Stimulated activated naive CD8-positive, alpha-beta T cell treated with anti-CD3 and anti-CD28 coated beads, Interleukin-15, Interleukin-2, amounts not matched to agents 100 U/mL and 50 U/mL, for 24 hours (primary cell): ENCODE data around the gene RUNX2.
A peak's percentile ranks its signal among the peaks of the same experiment; 100 is the strongest.
"Not testable (repeated sequence)": the region's sequence is repeated elsewhere in the genome, so short reads cannot be mapped to it uniquely, and the experiment has no call there.

Source experiments
- ATAC-seq: fragments of 150-1000 bp; cut with Tn5 transposase; one replicate; pipeline ENCODE4 v1.10.0; 2021
- DNase-seq: peaks from one replicate; pipeline ENCODE4 v3.0.0; 2021

RUNX2 gene

DNA sequence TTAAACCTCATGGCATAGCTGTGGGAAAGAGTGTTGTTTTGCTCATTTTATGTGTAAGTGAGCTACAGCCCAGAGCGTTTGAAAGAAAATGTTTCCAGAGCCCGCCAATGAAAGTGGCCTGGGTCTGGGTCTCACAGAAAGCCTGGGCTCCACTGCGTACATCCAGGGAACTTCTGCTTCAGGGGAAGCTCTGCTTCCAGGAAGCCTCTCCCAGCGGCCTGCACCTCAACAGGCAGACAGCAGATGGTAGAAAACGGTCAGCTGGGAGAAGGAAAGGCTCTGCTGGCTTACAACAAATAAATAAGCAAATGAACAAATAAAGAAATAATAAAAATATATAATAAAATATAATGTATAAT lies 320.1 kb downstream of the RUNX2 start:
- DNase-seq (no peak), ATAC-seq (no peak)

- DNase-seq (no peak), ATAC-seq (no peak)
Observed at GRCh38 chr6:45650524-45651135, 322.5 kb downstream of the RUNX2 start.

GRCh38 chr6:45651301-45651700 lies 323.2 kb downstream of the RUNX2 start:
- no peak for DNase-seq

DNA sequence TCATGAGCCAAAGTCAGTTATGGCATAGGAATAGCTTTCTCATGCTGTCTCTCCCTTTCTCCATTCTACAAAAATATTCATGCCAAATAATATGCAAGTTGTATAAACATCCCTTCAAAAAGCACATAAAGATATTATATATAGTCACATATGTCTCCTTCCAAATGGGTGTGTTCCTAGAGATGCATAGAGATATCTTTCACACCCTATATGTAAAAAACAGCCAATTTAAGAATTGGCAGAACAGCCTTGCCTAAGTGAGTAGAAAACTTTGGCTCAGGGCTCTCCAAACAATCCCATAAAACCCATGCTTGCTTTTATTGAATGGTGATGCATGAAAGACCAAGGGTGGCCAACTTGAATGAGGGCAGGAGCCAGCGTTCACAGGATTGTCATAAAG lies 324.3 kb downstream of the RUNX2 start:
- no peak for DNase-seq
- ATAC-seq = no peak

More at GRCh38 chr6:45651301-45651700, 323.2 kb downstream of the RUNX2 start:
- no peak for ATAC-seq

DNA sequence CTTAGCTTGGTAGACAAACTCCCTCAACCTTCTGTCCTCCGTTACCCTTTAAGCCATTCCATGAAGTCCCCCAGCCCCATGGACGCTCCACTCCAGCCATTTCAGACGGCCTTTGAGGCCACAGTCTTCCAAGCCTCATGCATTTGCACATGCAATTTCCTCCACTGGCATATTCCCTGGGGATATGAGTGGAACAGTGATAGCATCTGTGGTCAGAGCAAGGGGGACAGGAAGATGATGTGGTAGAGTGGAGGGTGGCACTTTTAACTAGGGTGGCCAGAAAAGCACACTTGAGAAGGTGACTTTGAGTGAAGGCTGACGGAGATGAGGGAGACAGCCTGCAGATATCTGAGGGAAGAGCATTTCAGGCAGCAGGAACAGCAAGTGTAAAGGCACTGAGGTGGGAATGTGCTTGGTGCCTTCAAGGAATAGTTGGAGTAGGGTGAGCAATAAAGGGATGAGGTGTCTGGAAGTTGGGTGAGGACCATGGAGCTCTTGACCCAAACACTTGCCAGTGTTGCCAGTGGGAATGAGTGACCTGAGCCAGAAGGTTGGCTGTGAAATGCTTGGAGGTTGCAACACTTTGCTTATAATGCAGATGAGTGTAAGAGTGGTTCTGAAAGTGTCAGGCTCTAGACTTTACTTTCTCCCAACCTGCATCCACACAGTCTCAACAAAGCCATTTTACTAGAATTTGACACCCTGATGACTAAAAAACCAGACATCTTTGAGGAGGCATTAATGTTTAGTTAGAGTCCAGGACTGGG lies 325.2 kb downstream of the RUNX2 start:
- ATAC-seq (no peak), DNase-seq (no peak)

GRCh38 chr6:45654673-45655072 lies 326.5 kb downstream of the RUNX2 start:
- ATAC-seq (no peak), DNase-seq (no peak)

DNA sequence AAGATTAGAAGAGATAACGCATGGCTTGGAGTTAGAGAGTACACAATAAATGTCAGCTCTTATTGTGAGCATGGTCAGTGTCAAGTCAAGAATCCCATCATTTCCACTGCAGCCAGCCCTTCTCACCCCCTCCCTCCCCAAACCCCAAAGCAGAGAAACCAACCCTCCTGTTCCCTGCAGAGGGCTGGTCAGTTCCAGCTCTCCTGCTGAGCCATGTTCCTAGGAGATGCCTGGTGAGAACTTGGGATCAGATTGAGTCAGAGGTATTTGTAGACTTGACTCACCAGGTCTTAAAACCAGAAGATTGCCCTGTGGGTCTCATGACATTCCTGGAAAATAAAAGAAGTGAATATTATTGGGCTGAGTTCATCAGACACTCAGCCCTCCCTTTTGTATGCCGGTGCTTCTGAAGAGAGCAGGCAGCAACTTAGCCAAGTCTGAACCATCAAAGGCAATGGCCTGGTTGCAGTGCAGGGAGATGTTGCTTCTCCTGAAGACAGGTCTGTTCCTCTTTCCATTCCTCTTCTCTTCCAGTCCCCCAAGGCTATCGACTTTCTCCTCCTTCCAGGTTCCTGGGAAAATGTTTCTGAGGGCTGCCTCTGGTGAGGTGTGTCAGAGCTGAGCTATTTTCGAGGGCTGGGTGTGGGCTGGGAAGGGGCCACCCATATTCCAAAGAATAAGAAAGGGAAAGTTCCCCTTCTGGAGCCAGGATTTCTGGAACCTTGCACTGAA lies 327.8 kb downstream of the RUNX2 start:
- no peak for DNase-seq
- ATAC-seq = no peak

DNA sequence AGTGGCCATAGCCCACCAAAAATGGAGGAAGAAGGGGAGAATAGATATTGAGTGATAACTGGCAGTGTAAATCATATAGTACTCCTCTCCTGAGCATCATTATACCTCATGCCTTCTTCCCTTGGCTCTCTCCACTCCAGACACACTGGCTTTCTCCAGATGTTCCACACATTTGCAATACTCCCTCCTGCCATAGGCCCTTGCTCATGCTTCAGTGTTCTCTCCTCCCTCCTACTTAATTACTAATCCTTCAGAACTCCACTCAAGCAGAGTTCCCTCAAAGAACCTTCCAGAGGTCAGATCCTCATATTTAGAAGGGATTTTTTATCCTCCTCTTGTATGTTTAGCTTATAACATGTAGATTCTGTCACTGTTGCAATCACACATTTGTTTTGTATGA lies 329.1 kb downstream of the RUNX2 start:
- no peak for ATAC-seq
- no peak for DNase-seq

GRCh38 chr6:45658400-45658799 lies 330.3 kb downstream of the RUNX2 start:
- ATAC-seq (no peak), DNase-seq (no peak)

- DNase-seq (no peak), ATAC-seq (no peak)
Observed at GRCh38 chr6:45658958-45659357, 330.8 kb downstream of the RUNX2 start.

GRCh38 chr6:45661661-45662060 lies 333.5 kb downstream of the RUNX2 start:
- no peak for ATAC-seq

GRCh38 chr6:45663251-45664221 lies 335.4 kb downstream of the RUNX2 start:
- ATAC-seq = peak; percentile 68
- DNase-seq = peak; percentile 62

More at GRCh38 chr6:45661661-45662060, 333.5 kb downstream of the RUNX2 start:
- no peak for DNase-seq

- ATAC-seq (no peak), DNase-seq (no peak)
Observed at GRCh38 chr6:45664707-45665106, 336.6 kb downstream of the RUNX2 start.

- DNase-seq = no peak
Observed at GRCh38 chr6:45665859-45666258, 337.7 kb downstream of the RUNX2 start.

GRCh38 chr6:45666846-45667245 lies 338.7 kb downstream of the RUNX2 start:
- no peak for DNase-seq
- no peak for ATAC-seq

More at GRCh38 chr6:45665859-45666258, 337.7 kb downstream of the RUNX2 start:
- peak; percentile 25 for ATAC-seq

DNA sequence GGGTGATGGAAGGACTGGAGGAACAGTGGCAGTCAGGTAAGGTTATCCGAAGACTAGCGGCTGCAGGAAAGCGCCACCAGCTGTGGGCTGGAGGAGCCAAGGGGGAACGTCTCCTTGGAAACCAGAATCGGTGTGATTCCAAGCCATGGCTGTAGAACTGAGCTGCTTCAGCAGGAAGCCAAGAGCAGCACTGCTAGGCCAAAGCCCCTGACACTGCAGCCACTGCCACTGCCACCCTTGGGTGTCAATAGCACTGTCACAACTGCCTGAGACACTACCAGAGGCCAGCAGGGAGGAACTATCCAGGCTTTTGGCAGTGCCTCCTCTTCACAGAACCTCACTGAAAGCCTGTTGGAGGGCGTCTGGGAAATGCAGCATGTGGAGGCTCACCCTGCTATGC lies 339.2 kb downstream of the RUNX2 start:
- ATAC-seq (no peak), DNase-seq (no peak)

- DNase-seq = no peak
- ATAC-seq = no peak
Observed at GRCh38 chr6:45667766-45668165, 339.6 kb downstream of the RUNX2 start.

DNA sequence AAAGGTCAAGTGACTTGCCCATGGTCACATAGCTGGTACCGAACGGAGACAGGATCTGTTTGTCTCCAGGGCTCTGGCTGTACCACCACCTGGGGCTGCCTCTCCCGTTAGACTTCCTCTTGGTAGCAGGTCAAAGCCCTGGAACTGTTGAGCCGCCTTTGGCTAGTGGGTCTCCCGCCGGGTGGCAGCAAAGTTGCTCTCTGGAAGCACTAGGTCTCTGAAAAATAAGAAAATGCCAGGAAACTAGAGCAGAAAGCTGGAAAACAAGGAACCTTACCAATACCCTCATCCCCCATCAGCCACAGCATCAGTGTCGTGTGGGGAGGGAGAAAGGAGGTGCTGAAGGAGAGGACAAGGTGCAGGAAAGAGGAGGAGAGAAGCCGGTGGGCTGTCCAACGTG lies 340.6 kb downstream of the RUNX2 start:
- DNase-seq (no peak), ATAC-seq (no peak)

DNA sequence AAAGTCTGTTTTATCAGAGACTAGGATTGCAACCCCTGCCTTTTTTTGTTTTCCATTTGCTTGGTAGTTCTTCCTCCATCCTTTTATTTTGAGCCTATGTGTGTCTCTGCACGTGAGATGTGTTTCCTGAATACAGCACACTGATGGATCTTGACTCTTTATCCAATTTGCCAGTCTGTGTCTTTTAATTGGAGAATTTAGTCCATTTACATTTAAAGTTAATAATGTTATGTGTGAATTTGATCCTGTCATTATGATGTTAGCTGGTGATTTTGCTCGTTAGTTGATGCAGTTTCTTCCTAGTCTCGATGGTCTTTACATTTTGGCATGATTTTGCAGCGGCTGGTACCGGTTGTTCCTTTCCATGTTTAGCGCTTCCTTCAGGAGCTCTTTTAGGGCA lies 345.0 kb downstream of the RUNX2 start:
- not testable (repeated sequence) for DNase-seq, ATAC-seq

GRCh38 chr6:45675166-45675565 lies 347.0 kb downstream of the RUNX2 start:
- not testable (repeated sequence) for ATAC-seq, DNase-seq

- no peak for DNase-seq
- no peak for ATAC-seq
Observed at GRCh38 chr6:45675634-45676033, 347.5 kb downstream of the RUNX2 start.

DNA sequence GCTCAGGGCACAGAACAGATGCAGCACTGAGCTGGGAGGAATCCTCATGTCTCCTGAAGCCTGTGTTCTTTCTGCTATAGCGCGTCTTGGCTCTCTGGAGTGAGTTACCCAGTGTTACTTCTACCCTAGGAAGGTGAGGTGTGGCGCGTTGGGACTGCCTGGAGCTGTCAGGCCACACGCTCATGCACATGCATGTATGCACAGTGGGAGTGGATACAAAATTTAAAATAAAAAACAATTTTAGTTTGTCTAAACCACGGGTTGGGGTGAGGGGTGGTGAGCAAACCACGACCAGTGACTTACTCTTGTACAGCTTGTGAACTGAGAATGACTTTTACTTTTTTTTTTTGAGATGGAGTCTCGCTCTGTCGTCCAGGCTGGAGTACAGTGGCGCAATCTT lies 348.2 kb downstream of the RUNX2 start:
- ATAC-seq = no peak
- DNase-seq = no peak
